GM12878 (cell line): ENCODE results near the gene MND1. TPM values are rescaled to one million over a fixed set of nuclear protein-coding genes. Genes with fewer than 3 reads are reported as not detected.

Source experiments
- ATAC-seq: fragments of 200-7000 bp; cut with Tn5 transposase; 3 replicates; pipeline ENCODE4 v1.9.1; 2020; ENCODE audit warnings: mild to moderate bottlenecking, moderate library complexity
- BruUV-seq: library from RNA; stranded (reverse); fragments of 400-500 nt; replicated peaks from 2 replicates; lab custom pipeline; 2021; lab: Mats Ljungman, UMichigan
- CTCF ChIA-PET: fragments of 300-600 bp; sonication (Branson Sonifier 250); formaldehyde crosslinking; extraction: SDS; loops from one replicate; lab custom pipeline; 2021; ENCODE audit warnings: inconsistent platforms; lab: Yijun Ruan, JAX
- POLR2A ChIA-PET: fragments of 350-600 bp; formaldehyde crosslinking; extraction: SDS; loops from one replicate; lab custom pipeline; 2021; ENCODE audit warnings: inconsistent platforms; lab: Charles Lee
- RAD21 ChIA-PET: fragments of 300-600 bp; sonication (Branson Sonifier 250); formaldehyde crosslinking; loops from one replicate; lab custom pipeline; 2023; ENCODE audit warnings: antibody characterized with exemption; ENCODE audit not compliant: unreplicated experiment; lab: Charles Lee
- SMC1A ChIA-PET: fragments of 300-600 bp; sonication (Branson Sonifier 250); formaldehyde crosslinking; loops from one replicate; lab custom pipeline; 2023; ENCODE audit not compliant: unreplicated experiment, uncharacterized antibody; lab: Charles Lee
- DNase-seq: peaks from one replicate; pipeline ENCODE4 v3.0.0-alpha.2; 2011; ENCODE audit warnings: low read depth, low spot score
- FAIRE-seq: peaks from 3 replicates; lab custom pipeline; 2011; peaks lifted over from hg19 to GRCh38; lab: Jason Lieb, UNC
- H2AFZ ChIP-seq: 2 replicates; pipeline ENCODE4 v1.6.0; 2011; ENCODE audit warnings: low read depth, low read length, control low read depth; ENCODE audit not compliant: control insufficient read depth
- H3K27ac ChIP-seq: 2 replicates; pipeline ENCODE4 v1.5.1; 2011; ENCODE audit warnings: control low read depth; ENCODE audit not compliant: control insufficient read depth, insufficient read depth
- H3K27me3 ChIP-seq, 2 experiments: replicated peaks in 1 of 2; 2 replicates each; pipeline versions ENCODE4 v1.6.0 to v1.6.1; 2011; ENCODE audit warnings: low read length in 1 of 2; ENCODE audit not compliant: control insufficient read depth in 2 of 2, insufficient read depth in 2 of 2
- H3K36me3 ChIP-seq, 2 experiments: 2 replicates each; pipeline ENCODE4 v1.5.1; 2011; ENCODE audit warnings: low read length in 1 of 2; ENCODE audit not compliant: control insufficient read depth in 2 of 2, insufficient read depth in 2 of 2
- H3K4me1 ChIP-seq: 2 replicates; pipeline ENCODE4 v1.6.1; 2011; ENCODE audit warnings: mild to moderate bottlenecking, low read length, moderate library complexity, mixed read lengths; ENCODE audit not compliant: control insufficient read depth, insufficient read depth
- H3K4me2 ChIP-seq: 2 replicates; pipeline ENCODE4 v1.6.0; 2011; ENCODE audit warnings: control low read depth; ENCODE audit not compliant: control insufficient read depth, insufficient read depth
- H3K4me3 ChIP-seq: fragments of 200-600 bp; sonication (generic); 2 replicates; pipeline ENCODE4 v1.5.1; 2016
- H3K79me2 ChIP-seq: 2 replicates; pipeline ENCODE4 v1.6.0; 2011; ENCODE audit warnings: low read length; ENCODE audit not compliant: control insufficient read depth, insufficient read depth
- H3K9ac ChIP-seq: 2 replicates; pipeline ENCODE4 v1.8.0; 2011; ENCODE audit warnings: low read length, control low read depth, mixed read lengths; ENCODE audit not compliant: control insufficient read depth, insufficient read depth
- H3K9me3 ChIP-seq: replicated peaks from 3 replicates; pipeline ENCODE4 v1.5.1; 2011; ENCODE audit warnings: mild to moderate bottlenecking, low read length; ENCODE audit not compliant: control insufficient read depth, insufficient read depth
- H4K20me1 ChIP-seq: 2 replicates; pipeline ENCODE4 v1.6.0; 2011; ENCODE audit not compliant: control insufficient read depth, insufficient read depth
- ASH2L ChIP-seq: fragments of 300-600, 200-600 bp; sonication (generic); IDR thresholded peaks from 2 replicates; pipeline ENCODE4 v1.6.1; 2017; ENCODE audit warnings: low read depth, mild to moderate bottlenecking, borderline replicate concordance
- CHD1 ChIP-seq: IDR thresholded peaks from 2 replicates; pipeline ENCODE4 v1.6.1; 2012; ENCODE audit warnings: low read depth, low read length, improper control_type of control experiment
- CHD2 ChIP-seq: IDR thresholded peaks from 2 replicates; pipeline ENCODE4 v1.6.1; 2011; ENCODE audit warnings: low read depth, low read length, improper control_type of control experiment, borderline replicate concordance
- CREB1 ChIP-seq: IDR thresholded peaks from 2 replicates; pipeline ENCODE4 v1.6.1; 2012; ENCODE audit warnings: low read depth, mild to moderate bottlenecking, inconsistent platforms
- MTA2 ChIP-seq: fragments of 450-650 bp; IDR thresholded peaks from 2 replicates; pipeline ENCODE4 v1.6.1; 2016; ENCODE audit warnings: low read depth, mild to moderate bottlenecking, moderate library complexity
- NFXL1 ChIP-seq: fragments of 450-650 bp; IDR thresholded peaks from 2 replicates; pipeline ENCODE4 v1.6.1; 2017; ENCODE audit warnings: antibody characterized with exemption, mild to moderate bottlenecking, borderline replicate concordance
- PBX3 ChIP-seq: IDR thresholded peaks from 2 replicates; pipeline ENCODE4 v1.6.1; 2011; ENCODE audit warnings: mild to moderate bottlenecking, low read depth, low read length, moderate library complexity; ENCODE audit not compliant: insufficient replicate concordance
- RB1 ChIP-seq: fragments of 450-650 bp; formaldehyde crosslinking; IDR thresholded peaks from 2 replicates; pipeline ENCODE4 v1.6.1; 2017; ENCODE audit warnings: mild to moderate bottlenecking, borderline replicate concordance
- SMAD5 ChIP-seq: IDR thresholded peaks from 2 replicates; pipeline ENCODE4 v1.6.1; 2016; ENCODE audit warnings: antibody characterized with exemption, low read depth
- TAF1 ChIP-seq: IDR thresholded peaks from 2 replicates; pipeline ENCODE4 v1.6.1; 2011; ENCODE audit warnings: mild to moderate bottlenecking, low read depth, low read length, borderline replicate concordance
- WGBS: methylation state at CpG from one replicate; pipeline ENCODE4 v1.1.6; 2016; ENCODE audit warnings: low lambda C conversion rate; ENCODE audit not compliant: insufficient replicate concordance, insufficient coverage; ENCODE audit errors: missing lambda C conversion rate; 5-methylcytosine and 5-hydroxymethylcytosine counted together
- in situ Hi-C: fragments of 300-500 bp; cut with MboI; formaldehyde crosslinking; loops from 9 replicates; pipeline ENCODE4 v1.14.3; 2018; ENCODE audit warnings: mixed read lengths
- intact Hi-C: fragments of 100-400 bp; cut with micrococcal nuclease; formaldehyde crosslinking; loops from one replicate; pipeline ENCODE4 v1.14.2; 2022; ENCODE audit not compliant: unreplicated experiment
- polyA plus RNA-seq, 11 experiments: library from polyadenylated mRNA; depleted of rRNA in 4 of 11; unstranded in 6 of 11; stranded (reverse) in 5 of 11; fragments of >200 nt; fragmentation: Nextera tagmentation in 4 of 11; fragmentation: Illumina TruSeq in 1 of 11; extraction: Ambion mirVana in 4 of 11; extraction: Trizol in 1 of 11; gene quantifications; 1 replicate in 1 of 11; 2 replicates in 10 of 11; pipeline versions ENCODE4 v1.2.1 to v1.2.3, GENCODE V29; 2011 to 2016; ENCODE audit warnings: inconsistent platforms in 2 of 11, missing spikeins in 2 of 11, low read depth in 1 of 11
- total RNA-seq, 4 experiments: library from RNA; depleted of rRNA in 3 of 4; stranded (reverse); fragments of >200 nt in 3 of 4; fragmentation: Illumina TruSeq in 1 of 4; extraction: Trizol in 1 of 4; gene quantifications; 2 replicates each; pipeline versions ENCODE4 v1.2.1 to v1.2.3, GENCODE V29; 2013 to 2021

The MND1 gene
- total and polyA plus RNA-seq, 10 of the 15 experiments (the other 5 are each of a cell fraction or from before 2014, with no cell fraction given): 17.7 to 58.1 (median 47.3) TPM

GRCh38 chr4:153369021-153369420 lies 24.5 kb downstream of the MND1 start:
- no peak for ATAC-seq

More at GRCh38 chr4:153369021-153369420, 24.5 kb downstream of the MND1 start:
- ChIA-PET SMC1A (no interaction called here), CTCF (no interaction called here), POLR2A (interaction anchor here (1.0 kb wide), 1 partner anchor 20 kb away, joined by 3 read pairs; no protein-coding TSS in a partner anchor), RAD21 (no interaction called here)
- H3K4me3 ChIP-seq: no peak overlapping the region
- H3K9me3 ChIP-seq: peaks cover 3% of the 10 kb centered on the region; the same call in 2 of the 3 replicates
- TF ChIP-seq CHD1: no peak
- TF ChIP-seq NFXL1: no peak
- no peak for TF ChIP-seq PBX3
- TF ChIP-seq CREB1: no peak
- TF ChIP-seq CHD2: no peak
- no peak for TF ChIP-seq RB1
- no peak for TF ChIP-seq TAF1
- no peak for TF ChIP-seq ASH2L
- TF ChIP-seq SMAD5: no peak
- TF ChIP-seq MTA2: no peak
- no TSS peak for BruUV-seq
- no peak overlapping the region for H2AFZ ChIP-seq
- FAIRE-seq (no peak), DNase-seq (no peak)
- no peaks in the 10 kb centered on the region for H4K20me1 ChIP-seq
- in situ Hi-C loops: no loop called here
- 100% methylated on average over 1 of the region's 1 CpG for WGBS
- no peak overlapping the region for H3K9ac ChIP-seq
- no peaks in the 10 kb centered on the region for H3K4me1 ChIP-seq
- H3K79me2 ChIP-seq: no peaks in the 10 kb centered on the region
- H3K27ac ChIP-seq: no peak overlapping the region
- intact Hi-C loops: no loop called here
- no peak overlapping the region for H3K4me2 ChIP-seq
- H3K36me3 ChIP-seq: peaks cover 0 to 3% of the 10 kb centered on the region in 2 experiments; a peak in 1 of 4 replicates
- H3K27me3 ChIP-seq: no peaks in the 10 kb centered on the region
